ENCODE data around the gene AHRR. TPM values are rescaled to one million over a fixed set of nuclear protein-coding genes. Genes with fewer than 3 reads are reported as not detected.

Gene AHRR
- total RNA-seq, 1 experiment from 2014 or later, result 1.9 TPM

DNA sequence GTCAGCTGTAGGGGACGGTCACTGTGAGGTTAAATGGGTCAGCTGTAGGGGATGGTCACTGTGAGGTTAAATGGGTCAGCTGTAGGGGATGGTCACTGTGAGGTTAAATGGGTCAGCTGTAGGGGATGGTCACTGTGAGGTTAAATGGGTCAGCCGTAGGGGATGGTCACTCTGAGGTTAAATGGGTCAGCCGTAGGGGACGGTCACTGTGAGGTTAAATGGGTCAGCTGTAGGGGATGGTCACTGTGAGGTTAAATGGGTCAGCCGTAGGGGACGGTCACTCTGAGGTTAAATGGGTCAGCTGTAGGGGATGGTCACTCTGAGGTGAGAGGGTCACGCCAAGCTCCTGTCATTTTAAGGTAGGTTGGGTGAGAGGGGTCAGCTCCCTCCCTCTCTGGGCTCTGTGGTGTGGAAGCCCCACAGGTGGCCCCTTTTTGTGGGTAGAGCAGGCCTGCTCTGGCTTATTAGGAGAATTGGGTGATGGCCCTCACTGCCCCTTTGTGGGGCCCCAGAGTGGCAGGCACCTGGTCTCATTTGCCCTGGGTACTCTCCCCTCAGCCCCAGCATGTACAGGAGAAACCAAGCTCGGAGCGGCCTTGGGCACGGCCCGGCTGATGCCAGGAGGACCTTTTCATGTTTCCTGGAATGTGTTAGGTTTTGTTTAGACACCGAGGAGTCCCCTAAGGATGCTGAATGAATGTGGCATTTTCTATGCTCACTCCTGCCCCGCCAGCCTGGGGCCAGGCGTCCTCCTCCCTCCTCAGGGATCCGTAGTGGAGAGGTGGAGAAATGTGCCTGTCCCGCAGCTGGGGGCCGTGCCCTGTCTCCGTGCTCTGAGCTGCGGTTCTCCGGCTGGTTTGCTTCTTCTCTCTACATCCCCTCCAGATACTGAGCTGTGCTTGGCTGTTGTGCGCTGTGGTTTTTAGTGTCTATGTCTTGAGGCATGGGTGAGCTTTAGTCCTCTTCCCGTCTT lies 31.4 kb downstream of the AHRR start:
- Histone ChIP-seq H3K9ac (ENCODE audit: low read length) (no peak overlapping the region), H3K4me1 (ENCODE audit: insufficient read depth, low read length) (no peaks in the 10 kb centered on the region), H3K27ac (ENCODE audit: low read length) (no peak overlapping the region), H3K9me3 (ENCODE audit: low read length) (no peaks in the 10 kb centered on the region), H2AFZ (ENCODE audit: low read length) (no peak overlapping the region), H3K4me2 (ENCODE audit: low read length) (no peak overlapping the region), H3K36me3 (ENCODE audit: low read depth, low read length) (no peaks in the 10 kb centered on the region), H4K20me1 (ENCODE audit: low read length) (no peaks in the 10 kb centered on the region), H3K9me2 (replicated peaks; ENCODE audit: low read length) (no peaks in the 10 kb centered on the region), H3K4me3 (ENCODE audit: low read length) (no peak overlapping the region), H3K79me2 (ENCODE audit: low read length) (no peaks in the 10 kb centered on the region), H3K27me3 (ENCODE audit: low read length) (no peaks in the 10 kb centered on the region), H3F3A (ENCODE audit: low read length, unreplicated experiment) (no peaks in the 10 kb centered on the region)
- ATAC-seq (no peak), DNase-seq (no peak)
- intact Hi-C loops (cut with micrococcal nuclease), result no loop called here
- no TSS peak for BruUV-seq (replicated peaks)
- ChIA-PET CTCF (no interaction called here), POLR2A (ENCODE audit: unreplicated experiment) (no interaction called here)
- TF ChIP-seq EZH2phosphoT487 (IDR thresholded peaks at IDR 0.05; ENCODE audit: borderline replicate concordance, low read length) (no peak), CTCF (conservative IDR thresholded peaks at IDR 0.05; ENCODE audit: low read depth, low read length) (no peak), EZH2 (IDR thresholded peaks at IDR 0.05; ENCODE audit: low read length, unreplicated experiment) (no peak)

DNA sequence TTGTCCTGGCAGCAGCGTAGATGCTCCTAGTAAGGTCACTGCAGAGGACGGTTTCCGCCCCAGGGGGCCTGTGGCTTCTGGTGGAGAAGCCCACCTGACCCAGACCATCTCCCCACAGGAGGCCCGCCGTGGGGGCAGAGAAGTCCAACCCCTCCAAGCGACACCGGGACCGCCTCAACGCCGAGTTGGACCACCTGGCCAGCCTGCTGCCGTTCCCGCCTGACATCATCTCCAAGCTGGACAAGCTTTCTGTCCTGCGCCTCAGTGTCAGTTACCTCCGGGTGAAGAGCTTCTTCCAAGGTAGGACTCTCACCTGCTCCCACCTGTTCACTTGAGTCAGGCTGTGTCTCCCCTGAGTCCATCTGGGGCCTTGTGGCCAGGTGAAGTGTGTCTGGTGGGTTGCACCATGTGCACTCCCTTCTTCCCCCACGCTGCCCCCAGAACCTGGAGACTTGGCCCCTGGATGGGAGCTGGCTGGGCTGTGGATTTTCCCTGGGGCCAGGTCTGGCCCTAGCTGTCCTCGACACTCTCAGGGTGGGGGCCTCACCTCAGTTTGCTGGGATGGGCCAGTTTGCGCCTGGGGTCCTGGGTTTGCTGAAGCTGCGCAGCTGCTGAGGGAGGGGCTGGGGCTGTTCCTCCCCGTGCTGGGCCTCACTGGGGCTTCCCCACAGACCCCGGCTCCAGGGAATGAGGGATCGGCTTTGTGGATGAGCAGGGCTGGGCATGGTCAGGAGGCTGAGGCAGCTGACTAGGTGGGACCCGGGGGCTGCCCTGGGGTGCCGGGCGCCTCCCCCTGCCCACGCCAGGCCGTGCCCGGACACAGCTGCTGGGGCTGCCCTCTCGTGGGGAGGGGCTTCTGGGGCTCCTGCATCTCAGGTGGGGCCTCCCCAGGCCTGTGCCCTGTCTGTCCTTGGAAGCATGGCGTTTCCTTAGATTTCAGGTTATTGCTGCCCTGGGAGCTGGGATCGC lies 32.4 kb downstream of the AHRR start:
- no peak for DNase-seq
- Histone ChIP-seq H4K20me1 (ENCODE audit: low read length) (no peaks in the 10 kb centered on the region), H3K9me2 (replicated peaks; ENCODE audit: low read length) (no peaks in the 10 kb centered on the region), H3K4me3 (ENCODE audit: low read length) (no peak overlapping the region), H3K36me3 (ENCODE audit: low read depth, low read length) (no peaks in the 10 kb centered on the region), H3K9me3 (ENCODE audit: low read length) (no peaks in the 10 kb centered on the region), H3K4me2 (ENCODE audit: low read length) (no peak overlapping the region), H3F3A (ENCODE audit: low read length, unreplicated experiment) (no peaks in the 10 kb centered on the region), H2AFZ (ENCODE audit: low read length) (no peak overlapping the region), H3K27ac (ENCODE audit: low read length) (no peak overlapping the region), H3K79me2 (ENCODE audit: low read length) (no peaks in the 10 kb centered on the region), H3K27me3 (ENCODE audit: low read length) (no peaks in the 10 kb centered on the region), H3K9ac (ENCODE audit: low read length) (no peak overlapping the region), H3K4me1 (ENCODE audit: insufficient read depth, low read length) (no peaks in the 10 kb centered on the region)
- BruUV-seq (replicated peaks), result no TSS peak
- CTCF ChIA-PET, result no interaction called here
- POLR2A ChIA-PET (ENCODE audit: unreplicated experiment), result no interaction called here
- ATAC-seq, result no peak
- TF ChIP-seq EZH2phosphoT487 (IDR thresholded peaks at IDR 0.05; ENCODE audit: borderline replicate concordance, low read length), result no peak
- no peak for TF ChIP-seq EZH2 (IDR thresholded peaks at IDR 0.05; ENCODE audit: low read length, unreplicated experiment)
- TF ChIP-seq CTCF (conservative IDR thresholded peaks at IDR 0.05; ENCODE audit: low read depth, low read length), result no peak
- intact Hi-C loops (cut with micrococcal nuclease), result no loop called here
